Urothelium cell line (cell line): ENCODE measurements around the gene GALNT7.

Experiments used
- DNase-seq: peaks from one replicate; pipeline ENCODE4 v3.0.0; 2011; ENCODE audit warnings: low spot score, mixed read lengths
- FAIRE-seq: peaks from 2 replicates; lab custom pipeline; 2011; peaks lifted over from hg19 to GRCh38; lab: Jason Lieb, UNC

GALNT7 gene

GRCh38 chr4:173258866-173259265 is 90.3 kb downstream of the GALNT7 start:
- DNase-seq (no peak), FAIRE-seq (no peak)

- FAIRE-seq (no peak), DNase-seq (no peak)
These were observed 90.7 kb downstream of the GALNT7 start for GRCh38 chr4:173259310-173259709.

- DNase-seq (no peak), FAIRE-seq (no peak)
These were observed 92.4 kb downstream of the GALNT7 start for GRCh38 chr4:173261052-173261451.

GRCh38 chr4:173262375-173262774 is 93.8 kb downstream of the GALNT7 start:
- no peak for DNase-seq
- no peak for FAIRE-seq

- FAIRE-seq (no peak), DNase-seq (no peak)
These were observed 95.6 kb downstream of the GALNT7 start for GRCh38 chr4:173264245-173264644.

GRCh38 chr4:173264684-173265185 is 96.1 kb downstream of the GALNT7 start:
- FAIRE-seq = no peak
- DNase-seq = peak; percentile 20

- no peak for DNase-seq
- FAIRE-seq = no peak
These were observed 97.1 kb downstream of the GALNT7 start for GRCh38 chr4:173265751-173266150.

GRCh38 chr4:173267711-173268110 is 99.1 kb downstream of the GALNT7 start:
- DNase-seq (no peak), FAIRE-seq (no peak)

GRCh38 chr4:173269280-173269679 is 100.7 kb downstream of the GALNT7 start:
- DNase-seq (no peak), FAIRE-seq (no peak)

GRCh38 chr4:173270312-173271027 is 101.9 kb downstream of the GALNT7 start:
- FAIRE-seq = no peak
- no peak for DNase-seq

GRCh38 chr4:173272314-173272713 is 103.7 kb downstream of the GALNT7 start:
- no peak for FAIRE-seq

GRCh38 chr4:173272996-173273395 is 104.4 kb downstream of the GALNT7 start:
- FAIRE-seq (no peak), DNase-seq (no peak)

More at GRCh38 chr4:173272314-173272713, 103.7 kb downstream of the GALNT7 start:
- DNase-seq = no peak

- no peak for DNase-seq
- FAIRE-seq = no peak
These were observed 105.3 kb downstream of the GALNT7 start for GRCh38 chr4:173273941-173274340.

GRCh38 chr4:173274744-173275143 is 106.1 kb downstream of the GALNT7 start:
- no peak for DNase-seq
- FAIRE-seq = no peak

- DNase-seq (no peak), FAIRE-seq (no peak)
These were observed 106.5 kb downstream of the GALNT7 start for GRCh38 chr4:173275150-173275549.

- FAIRE-seq (no peak), DNase-seq (no peak)
These were observed 108.7 kb downstream of the GALNT7 start for GRCh38 chr4:173277340-173277739.

- FAIRE-seq (no peak), DNase-seq (no peak)
These were observed 112.4 kb downstream of the GALNT7 start for GRCh38 chr4:173280998-173281397.

GRCh38 chr4:173281406-173282255 is 113.0 kb downstream of the GALNT7 start:
- FAIRE-seq = no peak
- DNase-seq = no peak

- DNase-seq (no peak), FAIRE-seq (no peak)
These were observed 113.6 kb downstream of the GALNT7 start for GRCh38 chr4:173282256-173282562.

- FAIRE-seq = no peak
- no peak for DNase-seq
These were observed 114.0 kb downstream of the GALNT7 start for GRCh38 chr4:173282626-173283025.

- DNase-seq = no peak
- no peak for FAIRE-seq
These were observed 115.9 kb downstream of the GALNT7 start for GRCh38 chr4:173284463-173284862.

GRCh38 chr4:173287486-173287885 is 118.9 kb downstream of the GALNT7 start:
- FAIRE-seq (no peak), DNase-seq (no peak)
